GM12891 (cell line): ENCODE results near the gene LYST.

Experiments
- POLR2A ChIP-seq: IDR thresholded peaks from 2 replicates; pipeline ENCODE4 v1.6.1; 2011; ENCODE audit warnings: low read depth, low read length, control low read depth
- TAF1 ChIP-seq: IDR thresholded peaks from 2 replicates; pipeline ENCODE4 v1.6.1; 2011; ENCODE audit warnings: low read depth, low read length, control low read depth

GRCh38 chr1:235859789-235860188, 6.9 kb downstream of the LYST start:
- no peak for TF ChIP-seq TAF1
- no peak for TF ChIP-seq POLR2A
